GM12878 (cell line): ENCODE measurements around the gene OR2H1. TPM values are rescaled to one million over a fixed set of nuclear protein-coding genes. Genes with fewer than 3 reads are reported as not detected.
A peak's percentile ranks its signal among the peaks of the same experiment; 100 is the strongest.
"Not testable (repeated sequence)": the region's sequence is repeated elsewhere in the genome, so short reads cannot be mapped to it uniquely, and the experiment has no call there.

ENCODE experiments used
- ATAC-seq: fragments of 200-7000 bp; cut with Tn5 transposase; 3 replicates; pipeline ENCODE4 v1.9.1; 2020; ENCODE audit warnings: mild to moderate bottlenecking, moderate library complexity
- BruUV-seq: library from RNA; stranded (reverse); fragments of 400-500 nt; replicated peaks from 2 replicates; lab custom pipeline; 2021; lab: Mats Ljungman, UMichigan
- CTCF ChIA-PET: fragments of 300-600 bp; sonication (Branson Sonifier 250); formaldehyde crosslinking; extraction: SDS; loops from one replicate; lab custom pipeline; 2021; ENCODE audit warnings: inconsistent platforms; lab: Yijun Ruan, JAX
- POLR2A ChIA-PET: fragments of 350-600 bp; formaldehyde crosslinking; extraction: SDS; loops from one replicate; lab custom pipeline; 2021; ENCODE audit warnings: inconsistent platforms; lab: Charles Lee
- RAD21 ChIA-PET: fragments of 300-600 bp; sonication (Branson Sonifier 250); formaldehyde crosslinking; loops from one replicate; lab custom pipeline; 2023; ENCODE audit warnings: antibody characterized with exemption; ENCODE audit not compliant: unreplicated experiment; lab: Charles Lee
- SMC1A ChIA-PET: fragments of 300-600 bp; sonication (Branson Sonifier 250); formaldehyde crosslinking; loops from one replicate; lab custom pipeline; 2023; ENCODE audit not compliant: unreplicated experiment, uncharacterized antibody; lab: Charles Lee
- DNase-seq: peaks from one replicate; pipeline ENCODE4 v3.0.0-alpha.2; 2011; ENCODE audit warnings: low read depth, low spot score
- FAIRE-seq: peaks from 3 replicates; lab custom pipeline; 2011; peaks lifted over from hg19 to GRCh38; lab: Jason Lieb, UNC
- H2AFZ ChIP-seq: 2 replicates; pipeline ENCODE4 v1.6.0; 2011; ENCODE audit warnings: low read depth, low read length, control low read depth; ENCODE audit not compliant: control insufficient read depth
- H3K27ac ChIP-seq: 2 replicates; pipeline ENCODE4 v1.5.1; 2011; ENCODE audit warnings: control low read depth; ENCODE audit not compliant: control insufficient read depth, insufficient read depth
- H3K27me3 ChIP-seq, 2 experiments: replicated peaks in 1 of 2; 2 replicates each; pipeline versions ENCODE4 v1.6.0 to v1.6.1; 2011; ENCODE audit warnings: low read length in 1 of 2; ENCODE audit not compliant: control insufficient read depth in 2 of 2, insufficient read depth in 2 of 2
- H3K36me3 ChIP-seq, 2 experiments: 2 replicates each; pipeline ENCODE4 v1.5.1; 2011; ENCODE audit warnings: low read length in 1 of 2; ENCODE audit not compliant: control insufficient read depth in 2 of 2, insufficient read depth in 2 of 2
- H3K4me1 ChIP-seq: 2 replicates; pipeline ENCODE4 v1.6.1; 2011; ENCODE audit warnings: mild to moderate bottlenecking, low read length, moderate library complexity, mixed read lengths; ENCODE audit not compliant: control insufficient read depth, insufficient read depth
- H3K4me2 ChIP-seq: 2 replicates; pipeline ENCODE4 v1.6.0; 2011; ENCODE audit warnings: control low read depth; ENCODE audit not compliant: control insufficient read depth, insufficient read depth
- H3K4me3 ChIP-seq: fragments of 200-600 bp; sonication (generic); 2 replicates; pipeline ENCODE4 v1.5.1; 2016
- H3K79me2 ChIP-seq: 2 replicates; pipeline ENCODE4 v1.6.0; 2011; ENCODE audit warnings: low read length; ENCODE audit not compliant: control insufficient read depth, insufficient read depth
- H3K9ac ChIP-seq: 2 replicates; pipeline ENCODE4 v1.8.0; 2011; ENCODE audit warnings: low read length, control low read depth, mixed read lengths; ENCODE audit not compliant: control insufficient read depth, insufficient read depth
- H3K9me3 ChIP-seq: replicated peaks from 3 replicates; pipeline ENCODE4 v1.5.1; 2011; ENCODE audit warnings: mild to moderate bottlenecking, low read length; ENCODE audit not compliant: control insufficient read depth, insufficient read depth
- H4K20me1 ChIP-seq: 2 replicates; pipeline ENCODE4 v1.6.0; 2011; ENCODE audit not compliant: control insufficient read depth, insufficient read depth
- BACH1 ChIP-seq: fragments of 450-650 bp; IDR thresholded peaks from 2 replicates; pipeline ENCODE4 v1.6.1; 2017; ENCODE audit warnings: mild to moderate bottlenecking, borderline replicate concordance
- JUNB ChIP-seq: IDR thresholded peaks from 2 replicates; pipeline ENCODE4 v1.6.1; 2016; ENCODE audit warnings: antibody characterized with exemption, mild to moderate bottlenecking
- WGBS: methylation state at CpG from one replicate; pipeline ENCODE4 v1.1.6; 2016; ENCODE audit warnings: low lambda C conversion rate; ENCODE audit not compliant: insufficient replicate concordance, insufficient coverage; ENCODE audit errors: missing lambda C conversion rate; 5-methylcytosine and 5-hydroxymethylcytosine counted together
- in situ Hi-C: fragments of 300-500 bp; cut with MboI; formaldehyde crosslinking; loops from 9 replicates; pipeline ENCODE4 v1.14.3; 2018; ENCODE audit warnings: mixed read lengths
- intact Hi-C: fragments of 100-400 bp; cut with micrococcal nuclease; formaldehyde crosslinking; loops from one replicate; pipeline ENCODE4 v1.14.2; 2022; ENCODE audit not compliant: unreplicated experiment
- polyA plus RNA-seq, 11 experiments: library from polyadenylated mRNA; depleted of rRNA in 4 of 11; unstranded in 6 of 11; stranded (reverse) in 5 of 11; fragments of >200 nt; fragmentation: Nextera tagmentation in 4 of 11; fragmentation: Illumina TruSeq in 1 of 11; extraction: Ambion mirVana in 4 of 11; extraction: Trizol in 1 of 11; gene quantifications; 1 replicate in 1 of 11; 2 replicates in 10 of 11; pipeline versions ENCODE4 v1.2.1 to v1.2.3, GENCODE V29; 2011 to 2016; ENCODE audit warnings: inconsistent platforms in 2 of 11, missing spikeins in 2 of 11, low read depth in 1 of 11
- total RNA-seq, 4 experiments: library from RNA; depleted of rRNA in 3 of 4; stranded (reverse); fragments of >200 nt in 3 of 4; fragmentation: Illumina TruSeq in 1 of 4; extraction: Trizol in 1 of 4; gene quantifications; 2 replicates each; pipeline versions ENCODE4 v1.2.1 to v1.2.3, GENCODE V29; 2013 to 2021

Gene OR2H1
- total and polyA plus RNA-seq, 10 of the 15 experiments (the other 5 are each of a cell fraction or from before 2014, with no cell fraction given), result not detected

GRCh38 chr6:29426654-29427053 lies 30.3 kb upstream of the OR2H1 start (continued):
- TF ChIP-seq BACH1, result no peak
- TF ChIP-seq, all 136 proteins: peak for 0

- RAD21 ChIA-PET, CTCF ChIA-PET, H3K9ac ChIP-seq, H3K27ac ChIP-seq, H3K4me1 ChIP-seq, ATAC-seq, intact Hi-C loops, H3K4me3 ChIP-seq, H3K9me3 ChIP-seq, H2AFZ ChIP-seq, H3K36me3 ChIP-seq, DNase-seq, SMC1A ChIA-PET, H3K4me2 ChIP-seq, H3K27me3 ChIP-seq, H3K79me2 ChIP-seq, POLR2A ChIA-PET, BruUV-seq, H4K20me1 ChIP-seq, in situ Hi-C loops: not testable (repeated sequence)
- peak; percentile 38 for FAIRE-seq
- 65% methylated on average over 18 of the region's 18 CpGs for WGBS
Observed at GRCh38 chr6:29436730-29437129, 20.2 kb upstream of the OR2H1 start.

- H4K20me1 ChIP-seq, result no peaks in the 10 kb centered on the region
- no peak for DNase-seq
- no peak within 1 kb of the TSS for H2AFZ ChIP-seq
- ChIA-PET SMC1A (no interaction called here), RAD21 (no interaction called here), CTCF (no interaction called here), POLR2A (no interaction called here)
- no peaks in the 10 kb centered on the region for H3K4me1 ChIP-seq
- TF ChIP-seq JUNB, result no peak
- H3K27ac ChIP-seq, result no peak within 1 kb of the TSS
- no peak within 1 kb of the TSS for H3K9ac ChIP-seq
- H3K9me3 ChIP-seq, result no peaks in the 10 kb centered on the region
- H3K4me2 ChIP-seq, result no peak within 1 kb of the TSS
- no peaks in the 10 kb centered on the region for H3K79me2 ChIP-seq
- H3K36me3 ChIP-seq, result no peaks in the 10 kb centered on the region
- H3K4me3 ChIP-seq, result no peak within 1 kb of the TSS
- ATAC-seq, result no peak
- in situ Hi-C loops (no loop called here), intact Hi-C loops (no loop called here)
- no TSS peak for BruUV-seq
- no peaks in the 10 kb centered on the region for H3K27me3 ChIP-seq
- no peak for FAIRE-seq
Observed at GRCh38 chr6:29439006-29439405, 17.9 kb upstream of the OR2H1 start, which contains the start of gene OR10C1. Gene OR10C1 (plus strand): TSS chr6:29439306. CDS start chr6:29440016, 710 bp downstream.
